GM19452 (cell line): ENCODE data around the gene MED27.

Experiments used
- ATAC-seq: cut with Tn5 transposase; IDR thresholded peaks from one replicate; pipeline ENCODE4 v1.9.1; 2021; ENCODE audit not compliant: unreplicated experiment

The MED27 gene

GRCh38 chr9:131976157-131977108 lies 103.2 kb downstream of the MED27 start:
- no peak for ATAC-seq

DNA sequence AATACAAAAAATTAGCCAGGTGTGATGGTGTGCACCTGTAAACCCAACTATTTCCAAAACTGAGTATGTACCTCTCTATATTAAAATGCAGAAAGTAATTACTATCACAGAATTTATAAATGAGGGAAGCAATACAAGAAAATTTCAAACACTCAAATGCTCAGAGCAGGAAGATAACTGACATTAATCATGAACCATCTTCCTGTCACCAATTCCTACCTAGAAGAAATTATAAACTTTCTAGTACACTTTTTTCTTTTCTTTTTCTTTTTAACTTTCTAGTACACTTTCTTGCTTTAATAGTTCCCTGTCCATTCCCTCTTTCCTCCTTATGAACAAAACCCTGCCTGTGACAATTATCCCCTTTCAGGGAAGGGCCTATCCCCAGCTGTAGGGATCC lies 106.8 kb downstream of the MED27 start:
- no peak for ATAC-seq

DNA sequence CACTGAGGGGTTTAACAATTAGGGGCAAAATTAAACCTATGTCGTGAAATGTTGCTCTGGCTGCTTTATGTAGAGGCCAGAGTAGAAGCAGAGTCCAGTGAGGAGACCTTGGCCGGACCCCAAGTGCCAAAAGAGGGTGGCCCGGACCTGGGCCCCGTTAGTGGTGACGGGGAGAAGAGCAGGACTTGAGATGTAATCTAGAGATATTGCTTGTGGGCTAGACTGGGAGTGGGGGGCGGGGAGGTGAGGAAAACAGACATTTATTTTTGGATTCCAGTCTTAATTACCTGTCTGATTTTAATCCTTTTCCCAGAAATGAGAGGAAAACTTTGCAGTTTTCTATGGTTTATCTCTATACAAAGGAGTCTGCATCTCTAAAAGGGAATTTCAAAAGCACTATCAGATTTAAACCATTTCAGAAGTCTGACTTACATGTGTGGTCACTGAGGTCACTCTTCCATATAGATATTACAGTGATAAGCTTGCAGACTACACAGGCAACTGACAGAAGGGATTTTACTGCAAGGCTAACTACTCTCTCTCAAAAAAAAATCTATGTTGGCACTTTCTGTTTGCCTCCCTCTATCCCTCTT lies 108.1 kb downstream of the MED27 start:
- ATAC-seq: no peak

DNA sequence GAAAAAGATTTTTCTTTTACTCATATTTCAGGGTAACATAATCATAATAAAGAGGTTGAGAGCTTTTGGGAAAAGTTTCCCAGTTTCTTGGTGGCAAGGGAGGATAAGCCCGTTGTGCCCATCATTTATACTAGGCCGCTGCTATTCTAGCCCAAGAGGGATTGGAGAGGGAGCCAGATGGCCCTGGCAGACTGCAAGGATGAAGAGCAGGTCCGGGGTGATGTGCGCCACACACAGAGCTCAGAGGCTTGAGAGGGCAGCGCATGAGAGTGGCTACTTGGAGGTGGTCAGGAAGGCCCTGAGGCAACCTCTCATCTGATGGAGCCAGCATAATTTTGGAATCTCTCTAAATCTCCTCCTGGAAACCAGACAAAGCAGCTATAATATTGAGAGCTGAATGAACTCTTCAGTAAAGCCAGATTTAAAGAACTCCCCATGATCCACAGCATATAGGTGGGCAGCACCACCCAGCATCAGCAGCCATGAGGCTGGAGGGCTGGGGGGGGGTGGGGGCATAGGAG lies 110.1 kb downstream of the MED27 start:
- no peak for ATAC-seq

DNA sequence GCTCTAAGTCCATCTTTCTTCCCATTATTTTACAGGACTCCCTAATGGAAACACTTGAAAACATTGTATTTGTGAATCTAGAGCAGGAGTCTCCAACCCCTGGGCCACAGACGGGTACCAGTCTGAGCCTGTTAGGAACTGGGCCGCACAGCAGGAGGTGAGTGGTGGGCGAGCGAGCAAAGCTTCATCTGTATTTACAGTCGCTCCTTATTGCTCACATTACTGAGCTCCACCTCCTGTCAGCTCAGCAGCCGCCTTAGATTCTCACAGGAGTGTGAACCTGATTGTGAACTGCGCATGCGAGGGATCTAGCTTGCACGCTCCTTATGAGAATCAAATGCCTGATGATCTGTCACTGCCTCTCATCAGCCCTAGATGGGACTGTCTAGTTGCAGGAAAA lies 111.0 kb downstream of the MED27 start:
- no peak for ATAC-seq

DNA sequence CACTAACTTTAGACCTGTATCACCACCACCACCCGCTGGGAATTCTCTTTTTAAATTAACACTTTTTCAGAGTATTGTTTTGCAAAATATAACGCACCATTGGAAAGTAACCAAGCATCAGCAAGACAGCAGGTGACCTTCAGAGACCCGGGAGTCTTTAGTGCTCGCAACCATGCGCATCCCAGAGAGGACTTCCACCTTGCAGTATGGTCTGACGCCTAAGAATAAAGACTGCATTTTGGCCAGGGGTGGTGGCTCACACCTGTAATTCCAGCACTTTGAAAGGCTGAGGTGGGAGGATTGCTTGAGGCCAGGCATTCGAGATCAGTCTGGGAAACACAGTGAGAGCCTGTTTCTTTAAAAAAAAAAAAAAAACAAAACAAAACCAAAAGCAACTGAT lies 113.8 kb downstream of the MED27 start:
- no peak for ATAC-seq

- no peak for ATAC-seq
Observed at GRCh38 chr9:131965103-131965502, 114.6 kb downstream of the MED27 start.

DNA sequence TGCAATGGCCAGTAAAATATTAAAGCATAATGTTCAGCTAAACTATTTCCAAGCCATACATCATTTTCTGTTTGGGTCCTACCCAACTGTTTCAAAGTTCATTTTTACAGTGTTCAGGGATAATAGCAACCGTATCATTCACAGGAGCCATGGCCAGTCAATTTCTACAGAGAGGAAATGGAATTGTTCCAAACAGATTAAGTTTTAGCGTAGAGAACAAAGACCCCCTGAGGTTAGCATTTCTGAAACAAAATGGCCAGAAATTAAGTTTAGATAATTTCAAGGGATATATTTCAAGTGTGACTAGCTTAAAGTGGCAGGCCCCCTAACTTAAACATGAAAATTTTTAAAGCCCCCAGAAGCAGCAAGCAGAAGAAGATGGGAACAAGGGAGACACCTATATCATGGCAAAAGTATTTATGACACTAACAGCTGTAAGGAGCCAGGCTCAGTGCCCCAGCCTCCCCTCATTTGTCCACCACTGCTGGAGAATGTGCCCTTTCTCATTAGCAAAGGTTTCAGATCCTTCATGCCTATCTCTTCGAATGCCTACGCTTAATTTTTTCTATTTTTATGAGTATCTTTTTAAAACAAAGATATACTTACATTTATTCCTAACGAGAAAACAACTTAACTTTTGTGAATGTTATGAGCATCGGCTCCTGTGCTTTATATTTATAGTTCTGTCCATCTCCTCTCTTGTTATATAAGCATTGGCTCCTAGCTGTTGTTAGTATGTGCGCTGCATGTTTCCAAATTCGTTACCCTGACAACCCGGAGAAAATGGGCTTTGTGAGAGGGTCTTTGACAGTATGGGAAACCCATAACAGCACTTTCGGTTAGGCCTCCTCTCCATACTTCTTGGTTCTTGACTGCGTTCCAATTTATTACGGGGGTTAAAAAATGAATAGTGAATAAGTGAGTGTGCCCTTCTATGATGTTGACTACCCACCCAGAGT lies 116.3 kb downstream of the MED27 start:
- no peak for ATAC-seq

- ATAC-seq: no peak
Observed at GRCh38 chr9:131961496-131961880, 118.2 kb downstream of the MED27 start.

GRCh38 chr9:131960851-131961495 lies 118.7 kb downstream of the MED27 start:
- no peak for ATAC-seq

DNA sequence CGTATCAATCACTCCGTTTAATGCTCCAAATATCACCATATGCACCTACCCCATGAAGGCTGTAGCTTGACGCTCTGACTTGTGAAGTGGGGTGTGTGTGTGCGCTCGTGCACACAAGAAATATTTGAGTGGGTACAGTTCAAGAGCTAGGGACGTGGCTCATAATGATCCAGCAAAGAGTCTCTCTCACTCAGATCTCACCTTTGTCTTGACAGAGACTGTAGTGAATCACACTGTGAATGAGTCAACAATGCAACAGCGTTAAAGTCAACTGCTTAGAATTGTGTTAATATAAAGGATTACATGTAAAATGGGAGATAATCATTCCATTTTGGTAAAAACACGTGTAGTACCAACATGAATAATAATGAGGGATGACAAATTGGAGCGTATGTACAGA lies 119.4 kb downstream of the MED27 start:
- ATAC-seq: no peak

- ATAC-seq: no peak
Observed at GRCh38 chr9:131959887-131960286, 119.8 kb downstream of the MED27 start.

DNA sequence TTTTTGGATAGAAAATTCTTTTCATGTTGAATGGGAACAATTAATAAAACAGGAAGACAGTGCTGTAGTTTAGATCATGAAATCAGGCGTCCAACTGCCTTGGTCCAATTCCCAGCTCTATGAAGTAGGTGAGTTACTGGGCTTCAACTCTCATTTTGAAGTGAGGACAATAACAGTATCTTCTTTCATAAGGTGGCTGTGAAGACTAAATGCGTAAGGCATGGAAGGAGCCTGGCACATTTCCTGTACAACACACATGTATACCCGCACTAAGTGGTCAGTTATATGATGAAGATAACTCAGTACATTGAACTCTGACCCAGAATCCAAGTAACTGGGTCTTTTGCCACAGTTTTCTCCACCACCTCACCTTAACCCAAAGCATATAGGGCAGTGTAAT lies 120.6 kb downstream of the MED27 start:
- ATAC-seq: no peak

- no peak for ATAC-seq
Observed at GRCh38 chr9:131954299-131954698, 125.4 kb downstream of the MED27 start.

- ATAC-seq: no peak
Observed at GRCh38 chr9:131951905-131952304, 127.8 kb downstream of the MED27 start.

DNA sequence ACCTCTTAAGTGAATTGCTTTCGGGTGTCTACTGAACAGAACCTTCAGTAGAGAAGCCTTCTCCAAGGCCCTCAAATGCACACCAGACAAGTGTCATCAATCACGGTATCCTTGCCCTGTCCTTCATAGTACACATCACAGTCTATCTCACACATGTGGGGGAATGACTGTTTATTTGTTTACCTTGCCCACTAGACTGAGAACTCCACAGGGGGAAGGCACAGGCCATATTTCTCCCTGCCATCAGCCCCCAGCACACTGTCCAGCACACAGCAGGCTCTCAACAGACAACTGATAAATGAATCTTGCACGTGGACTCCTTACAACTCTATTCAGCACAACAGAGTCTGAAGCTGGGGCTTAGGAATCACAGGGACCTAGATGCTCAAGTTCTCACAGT lies 128.5 kb downstream of the MED27 start:
- ATAC-seq: no peak

- ATAC-seq: no peak
Observed at GRCh38 chr9:131950487-131950886, 129.2 kb downstream of the MED27 start.

GRCh38 chr9:131946180-131946579 lies 133.5 kb downstream of the MED27 start:
- ATAC-seq: no peak

GRCh38 chr9:131943351-131943841 lies 136.3 kb downstream of the MED27 start:
- no peak for ATAC-seq

DNA sequence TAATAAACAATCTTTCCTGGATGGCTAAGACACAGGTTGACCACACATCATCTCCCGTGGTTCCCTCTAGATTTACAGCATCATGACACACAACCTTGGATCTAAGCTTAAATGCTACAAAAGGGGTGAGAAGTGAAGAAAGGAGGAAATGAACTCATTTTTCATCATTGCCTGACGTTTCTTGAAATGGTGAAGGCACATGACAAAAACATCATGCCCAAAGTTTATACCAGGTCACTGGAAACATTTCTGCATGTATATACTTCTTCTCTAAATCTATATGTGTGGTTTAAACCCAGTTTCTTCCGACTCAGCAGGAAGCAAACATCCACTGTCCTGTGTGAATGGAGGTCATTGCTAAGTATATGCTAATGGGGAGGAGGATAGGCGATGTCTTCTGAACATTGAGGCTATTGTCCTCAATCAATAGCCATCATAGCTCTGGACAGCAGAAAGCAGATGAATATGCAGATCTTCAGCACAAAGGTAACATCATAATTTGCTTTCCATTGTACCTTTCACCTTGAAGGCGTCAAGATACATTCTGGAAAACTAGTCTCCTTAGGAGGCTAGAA lies 137.4 kb downstream of the MED27 start:
- ATAC-seq: no peak
